ENCODE measurements around the gene CCNQ. TPM values are rescaled to one million over a fixed set of nuclear protein-coding genes. Genes with fewer than 3 reads are reported as not detected.

CCNQ gene
- total RNA-seq, 1 donor, result 29.3 TPM

GRCh38 chrX:153639177-153640044, 40.5 kb upstream of the CCNQ start:
- Histone ChIP-seq H3K9me3 (ENCODE audit: low read depth, low read length) (no peaks in the 10 kb centered on the region), H3K4me2 (ENCODE audit: insufficient read depth, low read length) (no peak overlapping the region), H3K36me3 (ENCODE audit: insufficient read depth, low read length) (no peaks in the 10 kb centered on the region), H3K27me3 (ENCODE audit: insufficient read depth, low read length) (peaks cover 17% of the 10 kb centered on the region), H3K4me3 (ENCODE audit: insufficient read depth, low read length) (no peak overlapping the region), H2AFZ (ENCODE audit: low read length) (no peak overlapping the region), H3K79me2 (ENCODE audit: insufficient read depth, low read length) (no peaks in the 10 kb centered on the region), H3K4me1 (ENCODE audit: insufficient read depth, low read length) (no peaks in the 10 kb centered on the region), H4K20me1 (ENCODE audit: insufficient read depth, low read length) (no peaks in the 10 kb centered on the region), H3K27ac (ENCODE audit: low read depth, low read length) (no peak overlapping the region)
- TF ChIP-seq CTCF (IDR thresholded peaks at IDR 0.05; ENCODE audit: extremely low read depth, low read depth, low read length), result no peak
- DNase-seq (ENCODE audit: insufficient read length, low spot score, missing footprints), result peak; percentile 86

- no peak for TF ChIP-seq CTCF (IDR thresholded peaks at IDR 0.05; ENCODE audit: extremely low read depth, low read depth, low read length)
- H2AFZ ChIP-seq (ENCODE audit: low read length), result no peak overlapping the region
- no peak overlapping the region for H3K4me3 ChIP-seq (ENCODE audit: insufficient read depth, low read length)
- no peaks in the 10 kb centered on the region for H3K9me3 ChIP-seq (ENCODE audit: low read depth, low read length)
- no peaks in the 10 kb centered on the region for H3K36me3 ChIP-seq (ENCODE audit: insufficient read depth, low read length)
- DNase-seq (ENCODE audit: insufficient read length, low spot score, missing footprints), result peak; percentile 84
- H3K27me3 ChIP-seq (ENCODE audit: insufficient read depth, low read length), result peaks cover 17% of the 10 kb centered on the region
- no peaks in the 10 kb centered on the region for H4K20me1 ChIP-seq (ENCODE audit: insufficient read depth, low read length)
- H3K4me1 ChIP-seq (ENCODE audit: insufficient read depth, low read length), result no peaks in the 10 kb centered on the region
- no peak overlapping the region for H3K4me2 ChIP-seq (ENCODE audit: insufficient read depth, low read length)
- H3K79me2 ChIP-seq (ENCODE audit: insufficient read depth, low read length), result no peaks in the 10 kb centered on the region
- H3K27ac ChIP-seq (ENCODE audit: low read depth, low read length), result no peak overlapping the region
Measured at GRCh38 chrX:153638436-153639176, 39.7 kb upstream of the CCNQ start.

GRCh38 chrX:153638041-153638371, 39.1 kb upstream of the CCNQ start:
- TF ChIP-seq CTCF (IDR thresholded peaks at IDR 0.05; ENCODE audit: extremely low read depth, low read depth, low read length), result no peak
- no peaks in the 10 kb centered on the region for H4K20me1 ChIP-seq (ENCODE audit: insufficient read depth, low read length)
- H3K27me3 ChIP-seq (ENCODE audit: insufficient read depth, low read length), result peaks cover 11% of the 10 kb centered on the region
- H3K79me2 ChIP-seq (ENCODE audit: insufficient read depth, low read length), result no peaks in the 10 kb centered on the region
- H2AFZ ChIP-seq (ENCODE audit: low read length), result no peak overlapping the region
- no peaks in the 10 kb centered on the region for H3K36me3 ChIP-seq (ENCODE audit: insufficient read depth, low read length)
- H3K4me2 ChIP-seq (ENCODE audit: insufficient read depth, low read length), result no peak overlapping the region
- H3K4me1 ChIP-seq (ENCODE audit: insufficient read depth, low read length), result no peaks in the 10 kb centered on the region
- H3K27ac ChIP-seq (ENCODE audit: low read depth, low read length), result no peak overlapping the region
- no peak for DNase-seq (ENCODE audit: insufficient read length, low spot score, missing footprints)
- H3K4me3 ChIP-seq (ENCODE audit: insufficient read depth, low read length), result no peak overlapping the region
- no peaks in the 10 kb centered on the region for H3K9me3 ChIP-seq (ENCODE audit: low read depth, low read length)
